Motor neuron (in vitro differentiated cells): ENCODE measurements around the gene AFF3. TPM values are rescaled to one million over a fixed set of nuclear protein-coding genes. Genes with fewer than 3 reads are reported as not detected.
"Not testable (repeated sequence)": the region's sequence is repeated elsewhere in the genome, so short reads cannot be mapped to it uniquely, and the experiment has no call there.

Experiments used
- ATAC-seq, 8 experiments: fragments of 200-7000 bp; cut with Tn5 transposase; replicated peaks in 6 of 8; 2 replicates each; pipeline ENCODE4 v1.8.0; 2021; ENCODE audit warnings: mild to moderate bottlenecking in 8 of 8, moderate library complexity in 8 of 8
- H3K27ac ChIP-seq, 2 donors: fragments of 250-450 bp; sonication (Bioruptor Pico); 2 replicates each; pipeline ENCODE4 v1.9.0; 2021; ENCODE audit warnings: antibody characterized with exemption in 2 of 2, mild to moderate bottlenecking in 2 of 2, moderate library complexity in 1 of 2
- H3K4me1 ChIP-seq, 2 donors: fragments of 250-450 bp; sonication (Bioruptor Pico); replicated peaks in 1 of 2; 2 replicates each; pipeline ENCODE4 v1.6.1; 2021; ENCODE audit warnings: antibody characterized with exemption in 2 of 2, mild to moderate bottlenecking in 2 of 2, moderate library complexity in 1 of 2
- H3K4me3 ChIP-seq, 5 donors: fragments of 250-450 bp; sonication (Bioruptor Pico); 2 replicates each; pipeline ENCODE4 v1.9.0; 2021; ENCODE audit warnings: antibody characterized with exemption in 5 of 5, mild to moderate bottlenecking in 5 of 5, moderate library complexity in 4 of 5
- WGBS, 10 experiments: fragments of 450-650 bp; shearing (Covaris generic); methylation state at CpG; one replicate each; pipeline ENCODE4 v1.0.0; 2022; 5-methylcytosine and 5-hydroxymethylcytosine counted together
- in situ Hi-C, 9 experiments: fragments of 400-800 bp; cut with MboI; loops; one replicate each; pipeline ENCODE4 v1.15.0; 2021; ENCODE audit warnings: low sequenced_read_pairs in 9 of 9, low pct_unique_long_range_greater_than_20kb in 2 of 9; ENCODE audit not compliant: unreplicated experiment in 9 of 9
- total RNA-seq, 8 experiments: library from RNA; unstranded; fragments of 300-600 nt; gene quantifications; 2 replicates each; pipeline versions ENCODE4 v1.2.3 to v1.2.4, GENCODE V29; 2022

Gene AFF3
- total RNA-seq, 8 experiments from 2014 or later = 0.99 to 33.6 (median 16.7) TPM

GRCh38 chr2:99927690-99928207 is 214.6 kb downstream of the AFF3 start:
- H3K4me3 ChIP-seq, H3K27ac ChIP-seq, H3K4me1 ChIP-seq, ATAC-seq, in situ Hi-C loops: not testable (repeated sequence)
- 40 to 100% (median 90%) methylated on average over 1 to 6 of the region's 7 CpGs; no CpG with 5 or more reads in 2 of the 10 experiments for WGBS, 10 experiments

- no peak for ATAC-seq
- Histone ChIP-seq H3K4me1 (no peaks in the 10 kb centered on the region), H3K27ac (no peak overlapping the region), H3K4me3 (no peak overlapping the region)
- in situ Hi-C loops = no loop called here
Measured at GRCh38 chr2:99926986-99927385, 215.4 kb downstream of the AFF3 start.

GRCh38 chr2:99925960-99926359 is 216.4 kb downstream of the AFF3 start:
- WGBS, 10 experiments = 74 to 100% (median 100%) methylated on average over 1 to 4 of the region's 4 CpGs; no CpG with 5 or more reads in 2 of the 10 experiments
- Histone ChIP-seq H3K4me1 (no peaks in the 10 kb centered on the region), H3K4me3 (no peak overlapping the region), H3K27ac (no peak overlapping the region)
- in situ Hi-C loops = no loop called here
- ATAC-seq = no peak

GRCh38 chr2:99922664-99923063 is 219.7 kb downstream of the AFF3 start:
- 57 to 100% (median 88%) methylated on average over 1 to 6 of the region's 6 CpGs for WGBS, 10 experiments
- Histone ChIP-seq H3K27ac (no peak overlapping the region), H3K4me3 (no peak overlapping the region), H3K4me1 (no peaks in the 10 kb centered on the region)
- in situ Hi-C loops = no loop called here
- no peak for ATAC-seq

- no peak overlapping the region for H3K27ac ChIP-seq
- H3K4me1 ChIP-seq = no peaks in the 10 kb centered on the region
- in situ Hi-C loops = no loop called here
- 53 to 100% (median 94%) methylated on average over 2 to 3 of the region's 3 CpGs; no CpG with 5 or more reads in 2 of the 10 experiments for WGBS, 10 experiments
- H3K4me3 ChIP-seq = no peak overlapping the region
- no peak for ATAC-seq
Measured at GRCh38 chr2:99921903-99922302, 220.5 kb downstream of the AFF3 start.

GRCh38 chr2:99918389-99918788 is 224.0 kb downstream of the AFF3 start:
- H3K27ac ChIP-seq = no peak overlapping the region
- no peak for ATAC-seq
- H3K4me3 ChIP-seq = no peak overlapping the region
- 33 to 100% (median 79%) methylated on average over 1 to 2 of the region's 2 CpGs; no CpG with 5 or more reads in 2 of the 10 experiments for WGBS, 10 experiments
- in situ Hi-C loops = no loop called here
- H3K4me1 ChIP-seq = peaks cover 0 to 6% of the 10 kb centered on the region in 2 donors

- in situ Hi-C loops = no loop called here
- ATAC-seq = no peak
- H3K4me1 ChIP-seq = peaks cover 6 to 23% of the 10 kb centered on the region in 2 donors
Measured at GRCh38 chr2:99915108-99915675, 227.2 kb downstream of the AFF3 start.

GRCh38 chr2:99911736-99912135 is 230.7 kb downstream of the AFF3 start:
- H3K4me1 ChIP-seq = peaks cover 6 to 23% of the 10 kb centered on the region in 2 donors
- in situ Hi-C loops = no loop called here
- ATAC-seq = peak in 3 of 8 experiments; percentile 14 to 32 (median 20)
- H3K4me3 ChIP-seq = no peak overlapping the region
- no peak overlapping the region for H3K27ac ChIP-seq

More at GRCh38 chr2:99915108-99915675, 227.2 kb downstream of the AFF3 start:
- Histone ChIP-seq H3K27ac (no peak overlapping the region), H3K4me3 (no peak overlapping the region)
- 53 to 95% (median 84%) methylated on average over 1 to 8 of the region's 8 CpGs for WGBS, 10 experiments

GRCh38 chr2:99910902-99911301 is 231.5 kb downstream of the AFF3 start:
- 0 to 96% (median 47%) methylated on average over 1 to 5 of the region's 5 CpGs; no CpG with 5 or more reads in 2 of the 10 experiments for WGBS, 10 experiments
- peaks cover 6 to 31% of the 10 kb centered on the region in 2 donors for H3K4me1 ChIP-seq
- in situ Hi-C loops = no loop called here
- ATAC-seq = peak in 4 of 8 experiments; percentile 51 to 99 (median 91)
- H3K4me3 ChIP-seq = no peak overlapping the region
- no peak overlapping the region for H3K27ac ChIP-seq

GRCh38 chr2:99905636-99906035 is 236.8 kb downstream of the AFF3 start:
- no peak overlapping the region for H3K4me3 ChIP-seq
- ATAC-seq = peak in 3 of 8 experiments; percentile 16 to 73 (median 49)
- in situ Hi-C loops = no loop called here
- H3K27ac ChIP-seq = no peak overlapping the region
- peaks cover 9 to 56% of the 10 kb centered on the region in 2 donors for H3K4me1 ChIP-seq
- WGBS, 10 experiments = 12 to 100% (median 84%) methylated on average over 1 to 2 of the region's 2 CpGs

- Histone ChIP-seq H3K27ac (peak overlapping the region in 1 of 2 donors; percentile 25), H3K4me3 (no peak overlapping the region), H3K4me1 (peaks cover 14 to 62% of the 10 kb centered on the region in 2 donors)
- 100% methylated on average over 1 of the region's 5 CpGs; no CpG with 5 or more reads in 3 of the 10 experiments for WGBS, 10 experiments
- no peak for ATAC-seq
- in situ Hi-C loops = no loop called here
Measured at GRCh38 chr2:99905025-99905424, 237.4 kb downstream of the AFF3 start.

GRCh38 chr2:99903981-99904380 is 238.4 kb downstream of the AFF3 start:
- in situ Hi-C loops = no loop called here
- peak in 7 of 8 experiments; percentile 27 to 98 (median 66) for ATAC-seq
- Histone ChIP-seq H3K27ac (no peak overlapping the region), H3K4me1 (peaks cover 20 to 73% of the 10 kb centered on the region in 2 donors), H3K4me3 (no peak overlapping the region)
- WGBS, 10 experiments = 0 to 70% (median 33%) methylated on average over 2 to 5 of the region's 5 CpGs; no CpG with 5 or more reads in 1 of the 10 experiments

GRCh38 chr2:99900556-99900955 is 241.8 kb downstream of the AFF3 start:
- H3K4me1 ChIP-seq = peaks cover 20 to 65% of the 10 kb centered on the region in 2 donors
- in situ Hi-C loops = no loop called here
- peak in 3 of 8 experiments; percentile 29 to 90 (median 31) for ATAC-seq
- H3K27ac ChIP-seq = peak overlapping the region in 1 of 2 donors; percentile 63
- H3K4me3 ChIP-seq = no peak overlapping the region
- WGBS, 10 experiments = 79 to 100% (median 84%) methylated on average over 1 to 6 of the region's 7 CpGs; no CpG with 5 or more reads in 3 of the 10 experiments

- peak in 3 of 8 experiments; percentile 18 to 57 (median 27) for ATAC-seq
- Histone ChIP-seq H3K4me1 (peaks cover 20 to 58% of the 10 kb centered on the region in 2 donors), H3K4me3 (no peak overlapping the region), H3K27ac (peak overlapping the region in 1 of 2 donors; percentile 49)
- in situ Hi-C loops = no loop called here
- WGBS, 10 experiments = 20 to 100% (median 67%) methylated on average over 1 to 3 of the region's 3 CpGs; no CpG with 5 or more reads in 2 of the 10 experiments
Measured at GRCh38 chr2:99899882-99900281, 242.5 kb downstream of the AFF3 start.
